ENCODE data around the gene LSM12. TPM values are rescaled to one million over a fixed set of nuclear protein-coding genes. Genes with fewer than 3 reads are reported as not detected.
"Not testable (repeated sequence)": the region's sequence is repeated elsewhere in the genome, so short reads cannot be mapped to it uniquely, and the experiment has no call there.

Gene LSM12
- total RNA-seq, 3 donors from 2014 or later: 77.6 to 88.2 (median 85.9) TPM

- Mint-ChIP-seq H3K9me3 (no peaks in the 10 kb centered on the region), H3K4me3 (no peak overlapping the region), H3K36me3 (ENCODE audit: insufficient read depth) (peaks cover 20% of the 10 kb centered on the region), H3K4me1 (ENCODE audit: low read depth) (peaks cover 9% of the 10 kb centered on the region), H3K27me3 (ENCODE audit: low read depth) (no peaks in the 10 kb centered on the region)
- no peak for ATAC-seq
- DNase-seq: no peak
Observed at GRCh38 chr17:44049294-44050060, 17.0 kb downstream of the LSM12 start.

- DNase-seq; H3K4me1 Mint-ChIP-seq (ENCODE audit: low read depth); H3K27me3 Mint-ChIP-seq (ENCODE audit: low read depth); H3K36me3 Mint-ChIP-seq (ENCODE audit: insufficient read depth); H3K9me3 Mint-ChIP-seq; ATAC-seq; H3K4me3 Mint-ChIP-seq: not testable (repeated sequence)
Observed at GRCh38 chr17:44046893-44047292, 19.6 kb downstream of the LSM12 start.

DNA sequence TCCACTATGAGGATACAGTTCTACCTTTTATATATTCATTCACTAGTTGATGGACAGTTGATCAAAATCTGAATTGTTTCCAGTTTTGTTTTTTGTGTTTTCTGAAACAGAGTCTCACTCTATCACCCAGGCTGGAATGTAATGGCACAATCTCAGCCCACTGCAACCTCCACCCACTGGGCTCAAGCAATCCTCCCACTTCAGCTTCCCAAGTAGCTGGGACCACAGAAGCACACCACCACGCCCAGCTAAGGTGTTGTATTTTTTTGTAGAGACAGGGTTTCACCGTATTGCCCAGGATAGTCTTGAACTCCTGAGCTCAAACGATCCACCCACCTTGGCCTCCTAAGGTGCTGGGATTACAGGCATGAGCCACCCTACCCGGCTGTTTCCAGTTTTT, 21.0 kb downstream of the LSM12 start:
- ATAC-seq: no peak
- H3K4me1 Mint-ChIP-seq (ENCODE audit: low read depth): peaks cover 8% of the 10 kb centered on the region
- no peak for DNase-seq
- H3K27me3 Mint-ChIP-seq (ENCODE audit: low read depth): no peaks in the 10 kb centered on the region
- H3K36me3 Mint-ChIP-seq (ENCODE audit: insufficient read depth): peaks cover 10% of the 10 kb centered on the region
- no peak overlapping the region for H3K4me3 Mint-ChIP-seq
- no peaks in the 10 kb centered on the region for H3K9me3 Mint-ChIP-seq

DNA sequence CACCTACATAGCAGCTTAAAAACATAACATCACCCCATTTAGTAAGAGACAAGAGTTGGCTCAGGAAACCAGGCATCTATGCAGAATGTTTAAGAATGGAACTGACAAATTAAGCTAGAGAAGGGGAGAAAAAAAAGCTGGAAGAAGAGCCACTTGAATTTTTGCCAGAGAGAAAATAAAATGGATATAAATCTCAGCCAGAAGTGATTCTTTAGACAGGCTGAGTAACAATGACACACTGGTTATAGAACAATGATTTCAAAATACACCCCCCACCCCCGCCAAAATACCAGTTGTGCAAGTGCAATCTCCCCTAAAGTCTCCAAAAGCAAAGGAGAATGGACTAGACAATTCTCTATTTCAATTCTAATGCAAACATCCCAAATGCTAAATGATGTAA, 22.4 kb downstream of the LSM12 start:
- peaks cover 10% of the 10 kb centered on the region for H3K4me1 Mint-ChIP-seq (ENCODE audit: low read depth)
- no peak for ATAC-seq

DNA sequence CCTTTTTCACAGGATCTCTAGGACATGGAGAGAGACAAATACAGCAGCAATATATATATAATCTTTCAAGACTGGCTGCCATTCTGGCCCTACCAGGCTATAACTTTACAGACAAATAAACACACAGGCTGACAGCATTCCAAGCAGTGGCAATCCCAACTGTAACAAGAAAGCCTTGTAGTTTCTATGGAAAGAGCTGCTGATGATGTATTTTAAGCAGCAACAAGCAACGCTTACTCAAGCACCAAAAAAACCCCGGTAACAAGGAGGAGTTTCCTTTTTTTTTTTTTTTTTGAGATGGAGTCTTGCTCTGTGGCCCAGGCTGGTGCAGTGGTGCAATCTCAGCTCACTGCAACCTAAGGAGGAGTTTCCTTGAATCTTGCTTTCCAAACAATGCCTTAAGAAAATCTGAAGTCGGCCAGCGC, 23.2 kb downstream of the LSM12 start:
- peaks cover 17% of the 10 kb centered on the region for H3K36me3 Mint-ChIP-seq (ENCODE audit: insufficient read depth)
- H3K4me1 Mint-ChIP-seq (ENCODE audit: low read depth): peaks cover 10% of the 10 kb centered on the region
- no peak overlapping the region for H3K4me3 Mint-ChIP-seq
- ATAC-seq (no peak), DNase-seq (no peak)
- H3K27me3 Mint-ChIP-seq (ENCODE audit: low read depth): no peaks in the 10 kb centered on the region
- H3K9me3 Mint-ChIP-seq: no peaks in the 10 kb centered on the region

More for the DNA sequence above, 22.4 kb downstream of the LSM12 start:
- Mint-ChIP-seq H3K4me3 (no peak overlapping the region), H3K27me3 (ENCODE audit: low read depth) (no peaks in the 10 kb centered on the region), H3K36me3 (ENCODE audit: insufficient read depth) (peaks cover 17% of the 10 kb centered on the region), H3K9me3 (no peaks in the 10 kb centered on the region)
- no peak for DNase-seq

DNA sequence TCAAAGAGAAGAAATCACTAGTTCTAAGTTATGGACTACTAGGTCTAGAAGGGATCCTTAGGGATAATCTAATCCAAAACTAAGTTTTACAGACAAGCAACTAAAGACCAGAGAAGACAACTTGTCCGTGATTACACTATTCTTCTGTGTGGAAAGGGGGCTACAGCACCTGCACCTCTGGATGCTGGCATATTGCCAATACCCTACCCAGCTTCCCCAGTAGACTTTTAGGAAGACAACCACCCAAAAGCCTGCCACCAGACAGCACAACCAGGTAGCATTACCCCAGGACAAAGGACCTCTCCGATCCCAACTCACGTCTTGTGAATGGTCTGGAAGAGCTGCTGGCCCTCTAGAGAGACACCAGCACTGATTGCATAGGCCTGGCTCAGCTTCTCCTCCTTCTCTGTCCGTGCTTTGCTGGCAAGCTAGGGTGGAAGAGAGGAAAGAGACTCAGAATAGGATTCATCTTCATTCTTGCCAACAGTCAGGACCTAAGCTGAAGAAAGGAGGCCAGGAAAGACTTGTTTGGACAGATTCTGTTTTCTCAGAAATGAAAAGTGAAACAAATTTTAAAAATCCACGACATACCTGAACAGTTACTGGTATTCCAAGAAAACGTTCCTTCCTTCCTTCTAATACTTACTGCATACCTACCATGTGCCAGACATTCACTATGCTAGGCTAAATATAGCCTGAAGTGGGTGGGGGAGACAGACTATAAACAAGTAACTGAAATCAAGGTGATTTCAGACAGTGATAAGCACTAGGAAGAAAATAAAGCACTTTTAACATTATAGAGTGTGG, 26.4 kb downstream of the LSM12 start:
- no peak overlapping the region for H3K4me3 Mint-ChIP-seq

GRCh38 chr17:44038604-44039011, 27.9 kb downstream of the LSM12 start:
- peaks cover 30% of the 10 kb centered on the region for H3K36me3 Mint-ChIP-seq (ENCODE audit: insufficient read depth)
- no peaks in the 10 kb centered on the region for H3K27me3 Mint-ChIP-seq (ENCODE audit: low read depth)
- DNase-seq (no peak), ATAC-seq (no peak)
- peaks cover 15% of the 10 kb centered on the region for H3K4me1 Mint-ChIP-seq (ENCODE audit: low read depth)
- no peak overlapping the region for H3K4me3 Mint-ChIP-seq
- no peaks in the 10 kb centered on the region for H3K9me3 Mint-ChIP-seq

More for the DNA sequence above, 26.4 kb downstream of the LSM12 start:
- Mint-ChIP-seq H3K36me3 (ENCODE audit: insufficient read depth) (peaks cover 23% of the 10 kb centered on the region), H3K4me1 (ENCODE audit: low read depth) (peaks cover 10% of the 10 kb centered on the region), H3K27me3 (ENCODE audit: low read depth) (no peaks in the 10 kb centered on the region), H3K9me3 (no peaks in the 10 kb centered on the region)
- no peak for DNase-seq
- ATAC-seq: no peak

DNA sequence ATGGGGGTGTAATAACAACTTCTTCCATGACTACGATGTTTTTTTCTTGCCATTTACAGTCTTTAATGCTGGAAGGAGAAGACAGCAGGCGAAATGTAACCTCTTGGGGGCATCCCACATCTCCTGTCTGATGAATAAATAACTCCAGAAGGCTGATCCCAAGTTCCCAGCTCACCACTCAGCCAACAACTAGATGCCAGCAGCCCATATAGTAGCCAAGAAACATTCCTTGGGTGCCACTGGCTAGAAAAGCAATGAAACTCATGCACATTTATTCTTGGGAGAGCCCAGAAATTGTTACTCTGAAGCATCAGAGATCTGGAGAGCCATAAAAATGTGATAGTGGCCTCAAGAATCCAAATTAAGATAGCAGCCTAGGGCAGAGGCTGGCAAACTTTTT, 29.0 kb downstream of the LSM12 start:
- H3K4me3 Mint-ChIP-seq: no peak overlapping the region
- H3K9me3 Mint-ChIP-seq: no peaks in the 10 kb centered on the region
- peaks cover 31% of the 10 kb centered on the region for H3K36me3 Mint-ChIP-seq (ENCODE audit: insufficient read depth)
- H3K4me1 Mint-ChIP-seq (ENCODE audit: low read depth): peaks cover 15% of the 10 kb centered on the region
- H3K27me3 Mint-ChIP-seq (ENCODE audit: low read depth): no peaks in the 10 kb centered on the region
- no peak for DNase-seq
- ATAC-seq: no peak

GRCh38 chr17:44034688-44035087, 31.8 kb downstream of the LSM12 start:
- H3K4me3 Mint-ChIP-seq; H3K27me3 Mint-ChIP-seq (ENCODE audit: low read depth); DNase-seq; ATAC-seq; H3K4me1 Mint-ChIP-seq (ENCODE audit: low read depth); H3K9me3 Mint-ChIP-seq: not testable (repeated sequence)
- peaks cover 24% of the 10 kb centered on the region for H3K36me3 Mint-ChIP-seq (ENCODE audit: insufficient read depth)

GRCh38 chr17:44033861-44034408, 32.5 kb downstream of the LSM12 start:
- H3K4me3 Mint-ChIP-seq: no peak overlapping the region
- no peak for DNase-seq
- no peaks in the 10 kb centered on the region for H3K9me3 Mint-ChIP-seq
- H3K27me3 Mint-ChIP-seq (ENCODE audit: low read depth): no peaks in the 10 kb centered on the region
- peaks cover 4% of the 10 kb centered on the region for H3K4me1 Mint-ChIP-seq (ENCODE audit: low read depth)
- peaks cover 23% of the 10 kb centered on the region for H3K36me3 Mint-ChIP-seq (ENCODE audit: insufficient read depth)
- ATAC-seq: no peak

- DNase-seq: no peak
- Mint-ChIP-seq H3K4me1 (ENCODE audit: low read depth) (peaks cover 4% of the 10 kb centered on the region), H3K9me3 (no peaks in the 10 kb centered on the region), H3K36me3 (ENCODE audit: insufficient read depth) (peaks cover 14% of the 10 kb centered on the region), H3K4me3 (no peak overlapping the region), H3K27me3 (ENCODE audit: low read depth) (no peaks in the 10 kb centered on the region)
- ATAC-seq: no peak
Observed at GRCh38 chr17:44030482-44030881, 36.0 kb downstream of the LSM12 start.

DNA sequence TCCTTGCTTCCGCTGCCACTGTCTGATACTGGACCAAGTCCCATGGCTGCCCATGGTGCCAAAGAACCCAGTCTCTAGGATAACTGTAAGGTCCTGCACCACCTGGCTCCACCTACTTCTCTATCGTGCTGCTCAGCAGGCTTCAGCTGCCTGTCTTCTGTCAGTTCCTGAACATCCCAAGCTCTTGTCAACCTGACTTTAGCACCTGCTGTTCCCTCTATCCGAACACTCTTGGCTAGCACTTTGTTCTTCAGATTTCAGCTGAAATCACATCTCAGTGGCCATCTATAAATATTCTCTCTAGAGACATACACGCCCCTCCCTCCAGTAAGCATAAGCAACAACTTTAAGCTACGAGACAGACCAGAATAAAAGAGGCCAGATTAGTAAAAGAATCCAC, 36.7 kb downstream of the LSM12 start:
- Mint-ChIP-seq H3K4me3 (no peak overlapping the region), H3K36me3 (ENCODE audit: insufficient read depth) (peaks cover 14% of the 10 kb centered on the region), H3K27me3 (ENCODE audit: low read depth) (no peaks in the 10 kb centered on the region), H3K9me3 (no peaks in the 10 kb centered on the region), H3K4me1 (ENCODE audit: low read depth) (peaks cover 4% of the 10 kb centered on the region)
- no peak for DNase-seq
- no peak for ATAC-seq

- ATAC-seq: no peak
- H3K9me3 Mint-ChIP-seq: no peaks in the 10 kb centered on the region
- H3K4me1 Mint-ChIP-seq (ENCODE audit: low read depth): no peaks in the 10 kb centered on the region
Observed at GRCh38 chr17:44024853-44025252, 41.6 kb downstream of the LSM12 start.

DNA sequence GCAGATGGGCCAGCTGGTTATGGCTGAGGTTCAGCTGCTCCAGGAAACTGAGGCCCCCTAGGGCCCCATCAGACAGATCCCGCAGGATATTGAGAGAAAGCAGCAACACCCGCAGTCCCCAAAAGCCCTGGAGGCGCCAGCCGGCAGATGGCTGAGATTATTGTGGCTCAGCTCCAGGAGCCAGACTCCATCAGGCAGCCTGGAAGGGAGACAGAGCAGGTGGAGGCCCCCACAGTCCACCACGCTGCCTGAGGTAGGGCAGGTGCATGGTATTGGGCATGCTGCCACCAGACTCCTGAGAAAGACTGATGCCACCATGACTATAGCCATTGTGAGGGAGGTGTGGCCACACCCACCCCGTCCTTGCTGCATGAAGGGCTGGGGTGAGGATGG, 42.2 kb downstream of the LSM12 start:
- DNase-seq (no peak), ATAC-seq (no peak)
- Mint-ChIP-seq H3K36me3 (ENCODE audit: insufficient read depth) (peaks cover 5% of the 10 kb centered on the region), H3K4me1 (ENCODE audit: low read depth) (no peaks in the 10 kb centered on the region), H3K4me3 (no peak overlapping the region), H3K9me3 (no peaks in the 10 kb centered on the region), H3K27me3 (ENCODE audit: low read depth) (no peaks in the 10 kb centered on the region)

More at GRCh38 chr17:44024853-44025252, 41.6 kb downstream of the LSM12 start:
- DNase-seq: no peak
- Mint-ChIP-seq H3K36me3 (ENCODE audit: insufficient read depth) (peaks cover 5% of the 10 kb centered on the region), H3K4me3 (no peak overlapping the region), H3K27me3 (ENCODE audit: low read depth) (no peaks in the 10 kb centered on the region)

Data from activated T-cell treated with anti-CD3 and anti-CD28 coated beads, Interleukin-2, amount 50 U/mL, for 4 hours (primary cell).